Mammary epithelial cell (primary cell): Measurements from ENCODE around the gene RPP40.

ENCODE experiments used
- CTCF ChIP-seq, 2 donors: IDR thresholded peaks in 1 of 2; conservative IDR thresholded peaks in 1 of 2; 2 replicates each; pipeline ENCODE4 v1.5.1; 2011 to 2012; ENCODE audit warnings: inconsistent platforms in 2 of 2, low read length in 2 of 2, mild to moderate bottlenecking in 2 of 2, control low read depth in 1 of 2, low read depth in 1 of 2; ENCODE audit not compliant: insufficient read depth in 1 of 2; ENCODE audit errors: extremely low read depth in 1 of 2
- EZH2 ChIP-seq: IDR thresholded peaks from 2 replicates; pipeline ENCODE4 v1.6.1; 2012; ENCODE audit warnings: low read length, inconsistent platforms, borderline replicate concordance

GRCh38 chr6:4953440-4953839, 50.4 kb downstream of the RPP40 start:
- TF ChIP-seq CTCF (conservative IDR thresholded peaks at IDR 0.05 in 1 of 2, IDR thresholded peaks at IDR 0.05 in 1 of 2; ENCODE audit: extremely low read depth in 1 of 2, insufficient read depth in 1 of 2, low read depth in 1 of 2, low read length in 2 of 2) (no peak), EZH2 (no peak)
